Prostate gland (tissue), 2 donors: ENCODE measurements around the gene FGFRL1.

Source experiments
- POLR2A ChIP-seq: fragments of 450-650 bp; IDR thresholded peaks from one replicate; pipeline ENCODE4 v1.6.1; 2016; ENCODE audit warnings: antibody characterized with exemption, mild to moderate bottlenecking
- POLR2AphosphoS5 ChIP-seq: sonication (generic); formaldehyde crosslinking; IDR thresholded peaks from one replicate; pipeline ENCODE4 v1.6.1; 2017; ENCODE audit warnings: antibody characterized with exemption
- TF ChIP-seq, protein P1 (sequence below), 4 experiments: fragments of 200-600 bp in 2 of 4; fragments of 450-650 bp in 2 of 4; sonication (generic) in 2 of 4; IDR thresholded peaks; 1 replicate in 3 of 4; 2 replicates in 1 of 4; pipeline ENCODE4 v1.5.1; 2016 to 2019; ENCODE audit warnings: antibody characterized with exemption in 4 of 4, mild to moderate bottlenecking in 2 of 4, moderate library complexity in 2 of 4

DNA sequence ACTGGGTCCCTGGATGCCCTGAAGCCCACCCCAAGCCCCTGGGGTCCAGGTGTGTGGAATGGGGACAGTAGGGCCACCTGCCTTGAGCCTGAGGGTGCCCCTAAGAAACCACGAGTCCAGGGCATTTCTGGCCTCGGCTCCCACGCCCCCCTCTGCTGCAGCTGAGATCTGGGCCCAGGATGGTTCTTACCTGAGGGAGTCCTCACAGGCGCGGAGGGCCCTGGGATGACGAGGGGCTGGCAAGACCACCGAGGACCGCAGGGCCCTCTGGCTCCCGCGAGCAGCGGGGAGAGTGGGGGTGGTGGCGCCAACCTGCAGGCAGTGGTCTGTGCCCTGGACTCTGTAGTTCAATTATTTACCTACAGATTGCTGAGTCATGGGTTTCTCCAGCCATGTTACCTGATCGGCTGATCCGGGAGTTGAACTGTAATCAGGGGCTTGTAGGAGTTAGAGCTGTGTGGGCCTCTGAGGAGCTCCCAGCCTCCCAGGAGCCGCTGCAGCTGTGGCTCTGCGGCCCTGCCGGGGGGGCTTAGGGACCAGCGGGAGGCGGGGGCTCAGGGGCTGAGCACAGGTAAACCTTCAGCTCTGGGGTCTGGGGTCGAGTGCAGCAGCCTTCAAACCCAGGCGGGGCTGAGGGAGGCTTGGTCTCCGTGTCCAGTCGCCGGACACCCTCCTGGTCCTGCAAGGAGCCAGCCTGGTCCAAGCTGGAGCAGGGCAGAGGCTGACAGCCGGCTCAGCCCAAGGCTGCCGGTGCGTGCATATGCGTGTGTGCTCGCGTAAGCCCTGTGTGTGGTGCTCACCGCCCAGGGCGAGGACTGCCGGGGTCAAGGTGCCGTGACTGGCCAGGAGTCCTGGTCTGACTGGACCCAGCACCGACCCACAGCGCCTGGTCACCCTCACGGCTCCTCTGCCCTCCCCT lies 18.1 kb upstream of the FGFRL1 start, which contains the start of gene SLC26A1:
- TF ChIP-seq, protein P1, sequence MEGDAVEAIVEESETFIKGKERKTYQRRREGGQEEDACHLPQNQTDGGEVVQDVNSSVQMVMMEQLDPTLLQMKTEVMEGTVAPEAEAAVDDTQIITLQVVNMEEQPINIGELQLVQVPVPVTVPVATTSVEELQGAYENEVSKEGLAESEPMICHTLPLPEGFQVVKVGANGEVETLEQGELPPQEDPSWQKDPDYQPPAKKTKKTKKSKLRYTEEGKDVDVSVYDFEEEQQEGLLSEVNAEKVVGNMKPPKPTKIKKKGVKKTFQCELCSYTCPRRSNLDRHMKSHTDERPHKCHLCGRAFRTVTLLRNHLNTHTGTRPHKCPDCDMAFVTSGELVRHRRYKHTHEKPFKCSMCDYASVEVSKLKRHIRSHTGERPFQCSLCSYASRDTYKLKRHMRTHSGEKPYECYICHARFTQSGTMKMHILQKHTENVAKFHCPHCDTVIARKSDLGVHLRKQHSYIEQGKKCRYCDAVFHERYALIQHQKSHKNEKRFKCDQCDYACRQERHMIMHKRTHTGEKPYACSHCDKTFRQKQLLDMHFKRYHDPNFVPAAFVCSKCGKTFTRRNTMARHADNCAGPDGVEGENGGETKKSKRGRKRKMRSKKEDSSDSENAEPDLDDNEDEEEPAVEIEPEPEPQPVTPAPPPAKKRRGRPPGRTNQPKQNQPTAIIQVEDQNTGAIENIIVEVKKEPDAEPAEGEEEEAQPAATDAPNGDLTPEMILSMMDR (IDR thresholded peaks at IDR 0.05), result no peak
- TF ChIP-seq POLR2A (no peak), POLR2AphosphoS5 (no peak)
